Measurements from ENCODE around the gene BFSP2.

GRCh38 chr3:133491481-133492059 lies 91.7 kb downstream of the BFSP2 start:
- TF ChIP-seq CTCF (IDR thresholded peaks at IDR 0.05; ENCODE audit: low read depth, low read length) (no peak), EZH2phosphoT487 (IDR thresholded peaks at IDR 0.05; ENCODE audit: low read depth) (no peak)

Data from OCI-LY3 (cell line).